Non-pigmented ciliary epithelial cell (primary cell): ENCODE data around the gene TEKT3.

Experiments
- DNase-seq: peaks from one replicate; pipeline ENCODE4 v3.0.0-alpha.2; 2010; ENCODE audit warnings: low read depth

TEKT3 gene

DNA sequence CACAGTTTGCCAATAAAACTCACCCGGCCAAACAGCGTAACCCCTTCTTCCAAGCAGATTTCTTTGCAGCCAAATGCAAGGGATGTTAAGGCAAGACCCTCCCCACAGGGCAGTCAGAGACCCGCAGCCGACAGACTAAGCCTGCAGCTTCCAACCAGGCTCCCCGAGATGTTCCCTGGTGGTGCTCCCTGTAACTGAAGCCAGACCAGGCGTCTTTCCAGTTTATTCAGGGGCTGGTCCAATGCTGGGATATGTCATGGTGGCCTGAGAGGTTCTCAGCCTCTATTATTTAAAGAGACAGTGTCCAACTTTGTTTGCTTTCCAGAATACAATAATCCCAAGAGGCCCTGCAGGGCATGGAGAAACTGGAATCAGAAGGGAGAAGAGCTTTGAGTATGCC is 76.3 kb downstream of the TEKT3 start, which contains the start of gene PMP22:
TSS of gene PMP22 (minus strand) at position 196 of the 400 bp plus-strand sequence. CDS start 4,599 bp downstream, outside the sequence.
- no peak for DNase-seq

GRCh38 chr17:15264542-15264941 is 76.9 kb downstream of the TEKT3 start:
- DNase-seq: no peak

GRCh38 chr17:15263680-15264079 is 77.7 kb downstream of the TEKT3 start:
- DNase-seq: no peak

DNA sequence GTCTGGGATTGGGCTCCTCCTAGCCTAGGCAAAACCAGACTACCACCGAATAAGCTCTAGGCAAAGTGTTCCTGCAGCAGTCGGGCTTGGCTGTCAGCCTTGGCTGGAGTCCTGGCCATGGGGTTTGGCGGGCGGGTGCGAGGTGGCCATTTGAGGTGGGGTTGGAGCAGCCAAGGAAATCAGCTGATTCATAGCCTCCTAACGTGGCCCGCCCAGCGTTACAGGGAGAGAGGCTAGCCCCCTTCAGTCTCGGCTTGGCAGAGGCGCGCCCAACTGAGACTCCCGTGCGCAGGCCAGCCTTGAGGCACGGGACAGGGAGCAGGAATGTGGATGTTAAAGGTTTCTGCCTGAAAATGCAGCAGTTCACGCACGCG is 78.2 kb downstream of the TEKT3 start:
- no peak for DNase-seq

DNA sequence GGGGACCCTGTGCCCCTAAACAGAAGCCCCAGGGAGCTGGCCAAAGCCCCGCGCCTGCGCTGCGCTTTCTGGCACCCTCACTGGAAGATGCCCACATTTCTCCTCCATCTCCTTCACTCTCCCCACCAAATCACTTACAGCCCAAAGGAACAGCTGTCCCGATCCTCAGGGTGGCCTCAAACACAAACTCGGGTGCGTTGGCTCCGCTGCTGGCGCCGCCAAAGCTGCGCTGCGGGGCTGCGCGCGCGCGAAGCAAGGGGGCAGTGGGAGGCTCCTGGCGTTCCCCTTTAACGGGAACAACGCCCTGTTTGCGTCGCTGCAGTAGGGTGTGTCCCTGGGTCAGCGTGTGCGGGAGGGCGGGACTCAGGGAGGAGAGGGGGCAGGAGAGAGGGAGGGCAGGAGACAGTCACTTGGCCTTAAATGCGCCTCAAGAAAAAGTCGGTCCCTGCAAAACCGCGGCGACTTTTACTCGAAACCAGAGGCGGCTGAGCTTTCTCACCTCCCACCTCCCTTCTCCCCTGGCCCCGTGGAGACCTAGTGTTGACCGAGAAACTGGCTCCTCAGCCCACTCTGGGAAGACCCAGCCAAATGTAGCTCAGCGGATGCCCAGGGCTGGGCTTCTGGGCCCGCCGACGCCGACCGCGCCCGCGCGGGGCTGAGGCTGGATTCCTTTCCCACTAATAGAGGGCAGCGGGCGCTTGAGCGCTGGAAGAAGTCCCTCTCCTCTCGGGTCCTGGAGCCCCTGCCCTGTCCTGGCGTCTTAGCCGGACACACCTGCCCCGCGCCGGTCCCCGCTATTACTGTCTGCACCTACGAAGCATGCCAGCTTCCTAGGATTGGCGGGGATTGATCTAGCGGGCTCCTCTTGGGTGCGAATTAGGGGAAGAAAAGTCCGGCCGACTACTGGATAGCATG is 78.8 kb downstream of the TEKT3 start:
- no peak for DNase-seq

GRCh38 chr17:15261802-15262290 is 79.6 kb downstream of the TEKT3 start:
- no peak for DNase-seq

DNA sequence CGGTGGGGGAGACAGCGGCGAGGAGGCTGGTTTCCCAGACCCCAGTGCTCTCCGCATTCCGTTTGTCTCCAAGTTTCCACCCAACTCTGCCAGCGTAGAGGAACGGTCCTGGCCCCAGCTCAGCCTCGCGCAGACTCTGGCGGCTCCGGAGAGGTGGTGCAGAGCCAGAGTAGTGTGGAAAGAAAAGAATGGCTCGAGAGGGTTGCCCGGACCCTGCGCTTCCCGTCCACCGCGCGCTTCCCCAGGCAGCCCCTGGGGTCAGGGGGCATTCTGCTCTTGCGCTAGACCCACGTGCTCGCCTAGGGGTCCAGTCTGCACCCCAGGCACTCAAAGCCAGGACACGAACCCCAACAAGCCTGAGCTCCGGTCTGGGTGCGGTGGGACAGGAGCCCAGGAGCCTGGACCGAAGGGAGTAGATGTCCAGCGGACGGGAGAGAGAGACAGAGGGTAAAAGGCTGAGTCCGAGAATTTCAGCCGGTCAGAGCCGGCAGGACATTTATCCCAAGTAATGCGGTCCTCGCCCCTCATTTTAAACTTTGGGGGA is 80.1 kb downstream of the TEKT3 start:
- no peak for DNase-seq

DNA sequence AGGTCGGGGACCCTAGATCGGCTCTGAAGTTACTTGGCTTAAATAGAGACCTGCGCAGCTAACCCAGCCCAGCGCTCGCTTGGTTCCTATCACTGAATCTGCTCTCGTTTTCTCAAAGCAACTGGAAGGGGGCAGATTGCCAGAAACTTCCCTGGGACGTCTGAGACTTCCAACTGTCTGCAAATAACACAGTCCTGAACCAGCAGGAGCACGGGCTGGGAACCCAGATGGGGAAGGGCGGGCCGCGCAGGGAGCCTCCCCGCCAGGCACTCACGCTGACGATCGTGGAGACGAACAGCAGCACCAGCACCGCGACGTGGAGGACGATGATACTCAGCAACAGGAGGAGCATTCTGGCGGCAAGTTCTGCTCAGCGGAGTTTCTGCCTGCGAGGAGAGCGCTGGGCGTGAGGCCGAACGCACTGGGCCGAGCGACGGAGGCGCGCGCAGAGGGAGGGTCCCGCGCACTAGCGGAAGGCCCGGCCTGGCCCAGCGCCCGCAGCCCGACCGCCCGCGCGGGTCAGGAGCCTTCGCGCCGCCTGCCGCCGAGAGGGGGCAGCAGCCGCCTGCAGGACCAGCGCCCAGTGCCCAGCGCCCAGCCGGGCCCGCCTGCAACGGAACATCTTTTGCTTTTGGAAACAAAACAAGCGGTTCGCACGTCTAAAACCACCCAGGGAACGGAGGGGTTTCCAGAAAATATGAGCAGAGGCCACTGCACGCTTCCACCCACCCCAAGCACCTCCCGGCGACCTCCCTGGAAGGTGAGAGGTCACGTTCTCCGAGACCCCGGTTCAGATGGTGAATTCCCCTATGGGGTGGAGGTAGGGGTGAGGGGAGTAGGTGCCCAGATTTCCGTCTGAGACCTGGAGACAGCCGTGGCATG is 80.8 kb downstream of the TEKT3 start:
- DNase-seq: no peak

- DNase-seq: no peak
Observed at GRCh38 chr17:15257796-15258512, 83.4 kb downstream of the TEKT3 start.

GRCh38 chr17:15257258-15257788 is 84.1 kb downstream of the TEKT3 start:
- no peak for DNase-seq

GRCh38 chr17:15256689-15257088 is 84.7 kb downstream of the TEKT3 start:
- no peak for DNase-seq

DNA sequence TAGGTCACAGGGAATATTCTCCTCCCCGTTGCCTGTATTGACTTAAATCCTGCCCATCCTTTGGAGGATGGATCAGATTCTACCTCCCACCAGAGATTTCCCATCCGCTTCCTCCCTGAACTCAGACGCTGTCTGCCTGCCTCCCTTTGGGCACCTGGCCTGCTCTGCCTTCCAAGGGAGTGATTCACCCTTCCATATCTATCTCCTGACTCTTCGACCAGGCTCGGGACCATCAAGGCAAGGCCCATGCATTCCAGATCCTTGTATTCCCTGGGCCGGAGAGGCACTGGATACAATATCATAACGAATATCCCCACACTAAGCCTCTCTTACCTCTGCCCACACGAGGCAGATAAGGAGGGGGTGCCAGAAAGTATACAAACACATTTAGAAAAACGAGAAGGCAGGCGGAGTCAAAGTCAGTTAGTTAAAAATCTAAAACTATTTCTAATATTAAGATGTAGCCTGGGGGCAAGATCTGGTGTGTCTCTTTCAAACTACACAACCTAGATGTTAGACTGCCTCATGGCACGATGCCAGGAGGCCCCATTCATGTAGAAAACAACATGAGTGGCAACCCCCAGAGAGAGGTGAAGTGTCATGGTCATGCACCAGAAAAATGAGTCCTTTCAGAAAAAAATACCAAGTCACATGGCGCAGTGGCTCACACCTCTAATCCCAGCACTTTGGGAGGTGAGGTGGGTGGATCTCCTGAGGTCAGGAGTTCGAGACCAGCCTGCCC is 85.5 kb downstream of the TEKT3 start:
- DNase-seq: no peak
